Measurements from ENCODE around the gene ADAMTSL4.
"Not testable (repeated sequence)": the region's sequence is repeated elsewhere in the genome, so short reads cannot be mapped to it uniquely, and the experiment has no call there.

ADAMTSL4 gene

GRCh38 chr1:150596095-150596892, 47.1 kb downstream of the ADAMTSL4 start:
- no peak for DNase-seq

- no peak for DNase-seq
Measured at GRCh38 chr1:150596976-150597375, 47.8 kb downstream of the ADAMTSL4 start.

GRCh38 chr1:150598346-150598745, 49.1 kb downstream of the ADAMTSL4 start:
- DNase-seq, result not testable (repeated sequence)

- DNase-seq, result no peak
Measured at GRCh38 chr1:150601540-150601939, 52.3 kb downstream of the ADAMTSL4 start.

- DNase-seq, result not testable (repeated sequence)
Measured at GRCh38 chr1:150602372-150602771, 53.2 kb downstream of the ADAMTSL4 start.

- no peak for DNase-seq
Measured at GRCh38 chr1:150603711-150604110, 54.5 kb downstream of the ADAMTSL4 start.

- no peak for DNase-seq
Measured at GRCh38 chr1:150604226-150604588, 55.0 kb downstream of the ADAMTSL4 start.

- DNase-seq, result not testable (repeated sequence)
Measured at GRCh38 chr1:150605451-150605731, 56.2 kb downstream of the ADAMTSL4 start.

- no peak for DNase-seq
Measured at GRCh38 chr1:150606463-150607142, 57.4 kb downstream of the ADAMTSL4 start.

- DNase-seq, result no peak
Measured at GRCh38 chr1:150609732-150610131, 60.5 kb downstream of the ADAMTSL4 start.

Measured in CD4-positive, alpha-beta T cell treated with Interleukin-12 subunit alpha and Interleukin-12 subunit beta, for 1 hour (primary cell).